Cardiac septum (tissue), 1 donor: ENCODE data around the gene KMT2E. TPM values are rescaled to one million over a fixed set of nuclear protein-coding genes. Genes with fewer than 3 reads are reported as not detected.

ENCODE experiments used
- DNase-seq: peaks from one replicate; pipeline ENCODE4 v3.0.0-alpha.2; 2020; ENCODE audit warnings: low spot score
- intact Hi-C: fragments of 100-400 bp; cut with DNase I; formaldehyde crosslinking; loops from one replicate; pipeline ENCODE4 v1.14.0; 2022
- total RNA-seq: library from RNA; stranded (reverse); fragmentation: NEBNext Ultra II Directional; extraction: Animal tissue kit (Norgen Biotek cat#: 25700); gene quantifications from one replicate; pipeline ENCODE4 v1.2.1, GENCODE V29; 2021
- donor health status: DM: no; HTN: no; CAD: no.

Gene KMT2E
- total RNA-seq, 1 donor from 2014 or later, result 65.7 TPM

- DNase-seq, result no peak
- intact Hi-C loops, result no loop called here
Measured at GRCh38 chr7:105107458-105107857, 93.5 kb downstream of the KMT2E start.

GRCh38 chr7:105112440-105113418 is 98.7 kb downstream of the KMT2E start:
- intact Hi-C loops, result loop anchor here (5.0 kb wide), 1 partner anchor 130 kb away; no protein-coding TSS in a partner anchor
- no peak for DNase-seq

DNA sequence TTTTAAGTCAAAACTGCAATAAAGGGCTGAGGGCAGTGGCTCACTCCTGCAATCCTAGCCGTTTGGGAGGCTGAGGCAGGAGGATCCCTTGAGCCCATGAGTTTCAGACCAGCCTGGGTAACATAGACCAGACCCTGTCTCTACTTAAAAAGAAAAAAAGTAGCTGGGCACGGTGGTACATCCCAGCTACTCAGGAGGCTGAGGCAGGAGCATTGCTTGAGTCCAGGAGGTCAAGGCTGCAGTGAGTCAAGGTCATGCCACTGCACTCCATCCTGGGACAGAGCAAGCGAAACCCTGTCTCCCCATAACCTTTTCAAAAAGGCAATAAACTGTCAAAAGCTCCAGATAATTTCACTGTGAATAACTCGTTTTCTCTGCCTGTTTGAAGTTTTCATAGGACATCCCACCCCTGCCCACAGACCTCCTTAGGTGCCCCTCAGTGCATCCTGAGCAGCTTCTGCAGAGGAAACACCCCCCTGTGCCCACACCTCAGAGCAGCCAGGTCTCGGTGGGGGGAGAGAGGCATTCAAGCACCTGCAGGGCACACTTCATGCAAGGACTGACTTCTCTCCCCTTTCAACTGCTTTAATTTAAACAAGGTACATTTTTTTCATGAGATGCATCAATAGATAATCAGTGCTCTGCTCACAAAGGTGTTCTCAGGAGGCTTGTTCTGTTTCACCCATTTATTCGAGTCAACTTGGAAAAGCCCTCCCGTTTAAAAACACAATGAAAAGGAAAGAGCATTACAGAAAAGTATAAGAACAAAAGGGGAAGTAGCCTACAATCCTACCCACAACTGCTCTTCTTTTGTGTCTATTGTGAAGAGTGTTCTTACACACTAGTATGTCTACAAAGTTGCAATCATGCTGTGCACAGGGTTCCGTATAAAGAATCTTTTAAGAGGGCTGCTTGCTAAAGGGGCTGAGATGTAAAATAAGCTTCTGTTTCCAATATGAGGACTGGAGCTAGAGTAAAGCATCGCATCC is 104.9 kb downstream of the KMT2E start:
- no peak for DNase-seq
- intact Hi-C loops, result no loop called here

DNA sequence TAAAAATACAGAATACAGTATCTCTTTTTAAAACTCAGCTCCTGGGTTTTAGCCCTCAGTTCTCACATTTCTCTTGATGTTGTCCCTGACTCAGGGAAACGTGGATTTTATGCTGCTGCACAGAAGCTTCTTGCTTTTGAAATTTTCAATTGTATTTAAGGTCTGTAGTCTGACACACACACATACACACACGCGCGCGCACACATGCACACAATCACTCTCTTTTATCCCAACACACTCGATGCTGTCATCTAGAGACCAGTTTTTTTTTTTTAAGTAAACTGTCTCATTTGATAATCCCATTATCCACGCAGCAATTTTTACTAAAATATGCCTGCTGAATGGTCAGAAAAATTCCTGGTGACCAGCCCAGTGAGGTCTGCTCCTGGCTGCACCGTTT is 108.6 kb downstream of the KMT2E start:
- intact Hi-C loops, result no loop called here

DNA sequence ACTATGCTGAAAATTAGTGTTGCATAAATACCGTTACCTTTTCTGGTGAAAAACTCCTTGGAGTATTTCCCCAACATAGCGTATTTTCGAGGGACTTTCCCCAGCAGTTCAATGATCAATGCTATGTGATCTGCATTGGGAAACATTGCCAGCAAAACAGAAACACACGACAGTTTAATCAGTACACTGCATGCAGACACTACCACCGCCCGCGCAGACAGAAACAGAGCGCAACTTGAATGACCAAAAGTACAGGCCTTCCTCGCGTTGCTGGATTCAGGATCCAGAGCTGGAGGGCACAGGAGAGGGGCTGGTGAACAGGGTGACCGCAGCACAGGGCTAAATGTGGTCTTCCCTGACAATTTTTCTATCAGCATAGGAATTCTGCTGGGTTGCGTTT is 111.7 kb downstream of the KMT2E start:
- DNase-seq, result no peak
- intact Hi-C loops, result no loop called here

More for the DNA sequence above, 108.6 kb downstream of the KMT2E start:
- DNase-seq, result no peak

GRCh38 chr7:105126436-105126975 is 112.5 kb downstream of the KMT2E start:
- no peak for DNase-seq

DNA sequence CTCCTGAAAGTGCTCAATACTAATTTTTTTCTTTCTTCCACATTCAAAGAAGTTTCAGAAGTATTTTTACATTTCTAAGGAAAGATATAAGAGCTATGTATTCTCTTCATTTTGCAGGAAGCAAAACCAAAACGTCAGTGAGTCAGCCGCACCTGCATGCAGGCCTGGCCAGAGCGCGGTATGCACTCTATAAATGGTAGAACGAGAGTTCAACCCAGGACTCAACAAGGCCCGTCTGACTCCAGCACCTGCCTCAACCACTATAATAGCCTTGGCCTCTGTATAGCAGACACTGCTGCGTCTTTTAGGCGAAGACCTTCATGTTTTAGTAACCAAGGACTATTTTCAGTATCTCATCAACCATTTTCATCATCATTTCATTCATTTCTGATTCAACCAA is 113.2 kb downstream of the KMT2E start:
- DNase-seq, result no peak
- intact Hi-C loops, result no loop called here

More at GRCh38 chr7:105126436-105126975, 112.5 kb downstream of the KMT2E start:
- intact Hi-C loops, result no loop called here

DNA sequence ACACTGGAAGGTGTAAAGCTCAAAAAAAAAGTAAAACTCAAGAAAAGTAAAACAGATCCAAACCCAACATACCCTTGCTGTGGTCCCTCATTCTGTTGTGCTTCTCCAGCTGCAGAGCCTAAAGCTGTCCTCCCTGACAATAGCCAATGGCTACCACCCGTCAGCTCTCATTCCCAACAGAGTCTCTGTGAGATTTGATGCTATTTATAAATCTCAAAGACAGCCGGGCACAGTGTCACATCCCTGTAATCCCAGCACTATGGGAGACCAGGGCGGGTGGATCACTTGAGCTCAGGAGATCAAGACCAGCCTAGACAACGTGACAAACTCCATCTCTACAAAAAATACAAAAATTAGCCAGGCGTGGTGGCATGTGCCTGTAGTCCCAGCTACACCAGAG is 116.0 kb downstream of the KMT2E start:
- DNase-seq, result no peak

DNA sequence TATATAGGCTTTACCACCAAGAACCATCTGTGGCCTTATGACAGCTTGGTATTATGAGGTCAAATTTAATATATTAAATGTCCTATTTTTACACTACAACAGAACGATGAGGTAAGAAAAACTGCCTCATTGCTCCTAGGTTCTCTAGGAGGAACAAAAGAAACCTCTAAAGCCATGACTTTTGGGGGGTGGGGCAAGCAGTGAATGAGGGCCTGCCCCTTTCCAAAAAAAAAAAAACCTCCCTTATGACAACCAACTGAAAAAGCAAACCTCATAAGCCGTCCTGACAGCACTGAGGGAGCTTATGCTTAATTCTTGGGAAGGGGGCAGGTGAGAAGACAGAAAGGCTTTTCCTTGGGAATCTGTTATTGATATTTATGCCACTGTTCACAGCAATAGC is 116.6 kb downstream of the KMT2E start:
- no peak for DNase-seq
- intact Hi-C loops, result no loop called here

More for the DNA sequence above, 116.0 kb downstream of the KMT2E start:
- intact Hi-C loops, result no loop called here

GRCh38 chr7:105131033-105131656 is 117.1 kb downstream of the KMT2E start:
- intact Hi-C loops, result no loop called here
- DNase-seq, result no peak

DNA sequence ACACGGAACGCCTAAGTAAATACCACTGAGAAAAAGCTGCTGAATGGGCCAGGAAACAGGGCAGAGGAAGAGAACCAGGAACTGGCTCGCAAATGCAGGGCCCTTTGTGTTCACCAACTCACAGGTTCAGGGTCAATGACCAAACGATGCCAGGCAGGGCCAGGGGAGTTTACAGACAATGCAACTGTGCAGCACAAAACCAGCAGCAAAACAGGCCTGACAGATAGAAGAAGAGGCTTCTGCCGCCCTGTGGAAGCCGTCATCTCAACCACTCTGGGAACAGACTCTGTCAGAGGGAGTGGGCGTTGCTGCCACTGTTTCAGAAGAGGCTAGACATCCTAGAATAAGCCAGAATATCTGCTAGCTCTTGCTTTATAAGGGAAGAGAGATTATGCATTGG is 117.9 kb downstream of the KMT2E start:
- DNase-seq, result no peak
- intact Hi-C loops, result no loop called here

DNA sequence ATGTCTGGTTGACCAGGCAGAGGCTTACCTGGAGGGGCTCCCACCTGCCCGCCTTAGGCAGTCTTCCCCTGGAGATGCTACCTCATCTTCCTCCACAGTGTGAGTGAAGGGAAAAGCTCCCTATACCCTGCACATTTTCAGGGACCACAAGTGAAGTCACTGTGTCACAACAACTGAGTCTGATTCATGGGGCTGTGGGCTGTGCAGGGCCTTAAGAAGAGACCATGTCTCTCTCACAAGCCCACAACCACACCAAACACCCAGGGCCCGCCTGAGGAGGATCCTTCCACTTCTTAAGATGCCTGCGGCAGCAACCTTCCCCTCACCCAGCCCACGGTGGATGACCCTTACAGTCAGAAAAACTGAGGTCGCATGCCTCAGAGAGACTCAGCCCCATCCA is 118.3 kb downstream of the KMT2E start:
- intact Hi-C loops, result no loop called here
- no peak for DNase-seq

DNA sequence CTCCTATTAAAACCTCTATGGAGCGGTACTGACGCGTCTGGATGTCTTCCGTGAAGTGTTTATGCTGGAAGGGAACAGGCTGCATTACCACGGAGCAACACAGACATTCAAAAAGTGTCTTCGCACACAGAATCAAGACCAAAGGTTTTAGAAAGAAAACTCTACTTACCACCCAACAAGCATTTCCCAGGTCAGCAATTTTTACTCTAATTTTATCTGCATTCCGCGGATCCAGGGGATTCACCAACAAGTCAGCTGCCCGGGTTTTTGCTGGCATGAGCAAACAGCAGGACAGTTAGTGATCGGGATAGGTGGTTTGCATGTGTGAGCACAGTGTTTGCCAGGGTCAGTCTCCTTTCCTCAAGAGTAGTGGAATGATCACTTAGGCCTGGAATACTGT is 118.8 kb downstream of the KMT2E start:
- intact Hi-C loops, result no loop called here
- DNase-seq, result no peak

DNA sequence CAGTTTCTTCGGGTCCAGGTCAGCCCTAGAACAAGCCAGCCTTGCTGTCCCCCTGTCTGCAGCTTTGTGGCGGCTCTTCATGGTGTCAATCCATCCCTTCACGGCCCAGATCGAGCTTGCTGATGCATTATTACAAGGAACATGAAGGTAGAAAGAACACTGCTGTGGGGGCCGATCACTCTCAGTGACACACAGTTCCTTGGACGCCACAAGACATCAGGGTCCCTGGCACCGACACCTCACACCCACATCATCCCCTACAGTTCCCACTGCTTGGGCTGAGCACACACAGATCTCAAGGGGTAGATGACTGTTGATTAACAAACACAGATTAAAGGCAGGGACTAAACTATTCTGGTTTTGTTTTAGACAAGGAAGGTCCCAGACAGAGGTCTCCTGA is 119.4 kb downstream of the KMT2E start:
- intact Hi-C loops, result no loop called here
- DNase-seq, result no peak

DNA sequence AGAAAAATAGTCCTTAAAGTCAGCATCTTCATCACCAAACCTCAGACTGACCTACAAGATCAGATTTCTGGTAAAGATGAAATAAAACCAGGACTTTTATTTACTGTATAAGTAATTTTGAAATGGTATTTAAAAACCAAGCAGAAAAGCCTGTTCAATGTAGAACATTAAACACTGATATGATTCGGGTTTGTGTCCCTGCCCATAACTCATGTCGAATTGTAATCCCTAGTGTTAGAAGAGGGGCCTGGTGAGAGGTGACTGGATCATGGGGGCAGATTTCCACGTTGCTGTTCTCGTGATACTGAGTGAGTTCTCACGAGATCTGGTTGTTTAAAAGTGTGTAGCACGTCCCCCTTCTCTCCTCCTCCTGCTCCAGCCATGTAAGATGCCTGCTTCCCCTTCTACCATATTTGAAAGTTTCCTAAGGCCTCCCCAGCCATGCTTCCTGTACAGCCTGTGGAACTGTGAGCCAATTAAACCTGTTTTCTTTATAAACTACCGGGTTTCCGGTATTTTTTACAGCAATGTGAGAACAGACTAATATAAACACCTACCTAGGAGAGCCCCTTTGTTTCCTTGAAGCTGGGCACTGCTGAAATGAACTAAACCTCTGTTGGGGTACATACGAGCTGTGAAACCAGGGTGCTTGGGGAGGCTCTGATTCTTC is 120.1 kb downstream of the KMT2E start:
- intact Hi-C loops, result no loop called here
- DNase-seq, result no peak

DNA sequence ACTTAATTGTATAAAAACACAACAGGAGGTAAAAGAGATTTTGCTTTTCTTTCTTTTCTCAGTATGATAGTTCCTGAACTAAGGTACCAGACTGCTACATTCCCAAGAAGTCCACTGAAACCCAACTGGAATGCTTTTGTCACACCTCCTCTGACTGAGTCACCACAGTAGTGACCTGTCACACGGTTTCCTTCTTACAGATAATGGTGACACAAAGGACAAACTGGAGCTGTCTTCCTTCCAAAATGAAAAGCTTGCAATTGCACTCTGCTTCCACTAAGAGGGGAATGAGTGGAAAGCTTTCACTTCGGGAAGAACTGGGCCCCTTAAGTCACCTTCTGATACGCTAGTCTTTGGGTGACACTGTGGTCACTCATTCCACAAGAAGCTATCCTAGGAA is 122.2 kb downstream of the KMT2E start:
- no peak for DNase-seq
- intact Hi-C loops, result no loop called here

DNA sequence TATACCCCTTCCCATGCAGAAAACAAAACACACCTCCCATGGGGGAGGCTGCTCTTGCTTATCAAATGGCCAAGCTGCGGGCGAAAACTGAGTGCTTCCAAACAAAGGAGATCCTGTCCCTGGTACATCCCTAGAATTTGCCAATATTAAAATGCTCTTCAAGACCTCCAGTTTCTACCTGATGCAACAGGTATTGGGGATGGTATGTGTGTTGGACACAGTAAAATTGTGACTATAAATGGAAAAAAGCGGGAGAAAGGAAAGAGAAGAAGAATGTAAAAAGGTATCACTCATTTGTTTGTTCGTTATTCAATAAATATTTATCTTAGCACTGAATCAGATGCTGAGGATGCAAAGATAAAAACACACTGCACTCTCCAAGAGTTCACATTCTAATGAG is 123.9 kb downstream of the KMT2E start:
- DNase-seq, result no peak
- intact Hi-C loops, result no loop called here

GRCh38 chr7:105139381-105139780 is 125.4 kb downstream of the KMT2E start:
- intact Hi-C loops, result no loop called here

GRCh38 chr7:105141068-105141467 is 127.1 kb downstream of the KMT2E start:
- intact Hi-C loops, result no loop called here

More at GRCh38 chr7:105139381-105139780, 125.4 kb downstream of the KMT2E start:
- no peak for DNase-seq

More at GRCh38 chr7:105141068-105141467, 127.1 kb downstream of the KMT2E start:
- no peak for DNase-seq
